Liver (tissue), 9 donors: ENCODE measurements around the gene SPRR4. TPM values are rescaled to one million over a fixed set of nuclear protein-coding genes. Genes with fewer than 3 reads are reported as not detected.

Source experiments
- DNase-seq: peaks from one replicate; pipeline ENCODE4 v3.0.0-alpha.2; 2017; ENCODE audit warnings: low spot score
- H3K27ac ChIP-seq, 2 donors: one replicate each; pipeline ENCODE4 v1.7.0; 2013; ENCODE audit warnings: inconsistent platforms in 2 of 2, low read length in 2 of 2, control low read depth in 1 of 2, low read depth in 1 of 2, mild to moderate bottlenecking in 1 of 2
- H3K27me3 ChIP-seq, 4 donors: one replicate each; pipeline versions ENCODE4 v1.6.1 to v1.7.0; 2013; ENCODE audit warnings: low read length in 3 of 4, inconsistent platforms in 1 of 4, mild to moderate bottlenecking in 1 of 4, moderate library complexity in 1 of 4; ENCODE audit not compliant: control insufficient read depth in 4 of 4, insufficient read depth in 4 of 4
- H3K36me3 ChIP-seq, 4 donors: one replicate each; pipeline versions ENCODE4 v1.6.1 to v1.7.0; 2013; ENCODE audit warnings: low read length in 3 of 4, mild to moderate bottlenecking in 3 of 4, low read depth in 1 of 4, moderate library complexity in 1 of 4; ENCODE audit not compliant: control insufficient read depth in 4 of 4, insufficient read depth in 3 of 4
- H3K4me1 ChIP-seq, 4 donors: one replicate each; pipeline versions ENCODE4 v1.6.1 to v1.7.0; 2013; ENCODE audit warnings: low read length in 3 of 4, mild to moderate bottlenecking in 3 of 4, moderate library complexity in 1 of 4; ENCODE audit not compliant: control insufficient read depth in 4 of 4, insufficient read depth in 4 of 4
- H3K4me3 ChIP-seq, 3 donors: one replicate each; pipeline versions ENCODE4 v1.6.1 to v1.7.0; 2013; ENCODE audit warnings: low read length in 3 of 3, control low read depth in 1 of 3, low read depth in 1 of 3, mild to moderate bottlenecking in 1 of 3
- H3K9ac ChIP-seq, 2 donors: one replicate each; pipeline ENCODE4 v1.7.0; 2013; ENCODE audit warnings: low read length in 2 of 2, mild to moderate bottlenecking in 2 of 2, moderate library complexity in 2 of 2, control low read depth in 1 of 2, low read depth in 1 of 2
- H3K9me3 ChIP-seq, 4 donors: one replicate each; pipeline versions ENCODE4 v1.6.1 to v1.7.0; 2013; ENCODE audit warnings: low read length in 3 of 4; ENCODE audit not compliant: control insufficient read depth in 4 of 4
- ATF3 ChIP-seq: IDR thresholded peaks from 2 replicates; pipeline ENCODE4 v1.6.1; 2016; ENCODE audit warnings: antibody characterized with exemption
- EGR1 ChIP-seq, 2 donors: IDR thresholded peaks; 2 replicates each; pipeline ENCODE4 v1.6.1; 2016 to 2018; ENCODE audit warnings: antibody characterized with exemption in 2 of 2, low read depth in 2 of 2
- FOXA1 ChIP-seq: IDR thresholded peaks from 2 replicates; pipeline ENCODE4 v1.6.1; 2016; ENCODE audit warnings: antibody characterized with exemption
- FOXA2 ChIP-seq: IDR thresholded peaks from 2 replicates; pipeline ENCODE4 v1.6.1; 2016; ENCODE audit warnings: antibody characterized with exemption
- GABPA ChIP-seq, 2 donors: IDR thresholded peaks in 1 of 2; conservative IDR thresholded peaks in 1 of 2; 2 replicates each; pipeline ENCODE4 v1.6.1; 2016; ENCODE audit warnings: antibody characterized with exemption in 2 of 2, mild to moderate bottlenecking in 1 of 2, moderate library complexity in 1 of 2
- HNF4A ChIP-seq, 2 donors: conservative IDR thresholded peaks; 2 replicates each; pipeline ENCODE4 v1.6.1; 2016; ENCODE audit warnings: antibody characterized with exemption in 2 of 2, mild to moderate bottlenecking in 2 of 2
- JUND ChIP-seq, 2 donors: IDR thresholded peaks; 2 replicates each; pipeline ENCODE4 v1.6.1; 2016; ENCODE audit warnings: antibody characterized with exemption in 2 of 2
- NR2F2 ChIP-seq: IDR thresholded peaks from 2 replicates; pipeline ENCODE4 v1.6.1; 2016; ENCODE audit warnings: antibody characterized with exemption
- REST ChIP-seq: IDR thresholded peaks from 2 replicates; pipeline ENCODE4 v1.6.1; 2016; ENCODE audit warnings: antibody characterized with exemption, mild to moderate bottlenecking
- RXRA ChIP-seq, 2 donors: IDR thresholded peaks; 2 replicates each; pipeline ENCODE4 v1.6.1; 2017 to 2018; ENCODE audit warnings: antibody characterized with exemption in 2 of 2, mild to moderate bottlenecking in 1 of 2
- SP1 ChIP-seq: IDR thresholded peaks from 2 replicates; pipeline ENCODE4 v1.6.1; 2018; ENCODE audit warnings: antibody characterized with exemption, mild to moderate bottlenecking
- YY1 ChIP-seq: IDR thresholded peaks from 2 replicates; pipeline ENCODE4 v1.6.1; 2016; ENCODE audit warnings: antibody characterized with exemption, mild to moderate bottlenecking
- ZBTB33 ChIP-seq: IDR thresholded peaks from 2 replicates; pipeline ENCODE4 v1.6.1; 2016; ENCODE audit warnings: antibody characterized with exemption
- WGBS: extraction: QIAGEN DNeasy Blood & Tissue Kit; methylation state at CpG from one replicate; pipeline ENCODE4 v1.1.7; 2013; 5-methylcytosine and 5-hydroxymethylcytosine counted together
- polyA plus RNA-seq, 2 donors: library from polyadenylated mRNA; stranded (reverse) in 1 of 2; unstranded in 1 of 2; fragments of 200-250 nt in 1 of 2; fragments of >200 nt in 1 of 2; fragmentation: Nextera tagmentation in 1 of 2; extraction: Ambion mirVana in 1 of 2; gene quantifications; one replicate each; pipeline versions ENCODE4 v1.2.1 to v1.2.3, GENCODE V29; 2013 to 2015
- total RNA-seq, 2 donors: library from RNA; depleted of rRNA; stranded (reverse); fragments of >200 nt; gene quantifications; one replicate each; pipeline ENCODE4 v1.2.3, GENCODE V29; 2014
- TF ChIP-seq, protein P1 (sequence below): fragments of 150-350 bp; IDR thresholded peaks from 2 replicates; pipeline ENCODE4 v1.5.1; 2017; ENCODE audit warnings: improper control_type of control experiment, low read depth, low read length; ENCODE audit not compliant: missing input control
- donor health status: healthy.
- donor health status: healthy.
- donor health status: healthy.
- donor health status: healthy.
- donor health status: healthy.

Gene SPRR4
- total and polyA plus RNA-seq, 4 donors = not detected

DNA sequence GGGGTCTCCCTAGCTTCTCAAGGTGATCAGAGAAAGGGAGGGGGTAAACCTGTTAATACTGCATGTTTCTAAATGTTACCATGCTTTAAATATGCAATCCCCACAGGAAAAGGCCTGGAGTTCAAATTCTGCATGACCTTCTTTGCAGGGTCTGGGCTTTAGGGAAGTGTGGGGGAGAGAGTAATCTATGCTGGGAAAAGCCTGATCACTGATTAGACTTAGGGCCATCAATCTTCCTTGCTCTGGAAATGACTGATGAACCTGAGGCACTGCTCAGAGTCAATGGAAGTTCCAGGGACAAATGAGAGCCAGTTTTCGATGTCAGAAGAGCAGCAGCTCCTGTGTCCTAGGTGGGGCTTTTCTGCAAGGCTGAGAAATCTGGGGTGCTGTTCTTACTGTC lies 10.2 kb downstream of the SPRR4 start:
- no peak overlapping the region for H3K4me3 ChIP-seq
- no peaks in the 10 kb centered on the region for H3K4me1 ChIP-seq
- DNase-seq = no peak
- H3K9me3 ChIP-seq = no peaks in the 10 kb centered on the region
- H3K27ac ChIP-seq = no peak overlapping the region
- WGBS = 78% methylated on average over 1 of the region's 1 CpG
- H3K9ac ChIP-seq = no peak overlapping the region
- no peaks in the 10 kb centered on the region for H3K36me3 ChIP-seq
- no peaks in the 10 kb centered on the region for H3K27me3 ChIP-seq
- TF ChIP-seq EGR1 (IDR thresholded peaks at IDR 0.05; ENCODE audit: low read depth in 2 of 2) (no peak), NR2F2 (no peak), ATF3 (no peak), JUND (IDR thresholded peaks at IDR 0.05) (no peak), RXRA (IDR thresholded peaks at IDR 0.05) (no peak)
- TF ChIP-seq, protein P1, sequence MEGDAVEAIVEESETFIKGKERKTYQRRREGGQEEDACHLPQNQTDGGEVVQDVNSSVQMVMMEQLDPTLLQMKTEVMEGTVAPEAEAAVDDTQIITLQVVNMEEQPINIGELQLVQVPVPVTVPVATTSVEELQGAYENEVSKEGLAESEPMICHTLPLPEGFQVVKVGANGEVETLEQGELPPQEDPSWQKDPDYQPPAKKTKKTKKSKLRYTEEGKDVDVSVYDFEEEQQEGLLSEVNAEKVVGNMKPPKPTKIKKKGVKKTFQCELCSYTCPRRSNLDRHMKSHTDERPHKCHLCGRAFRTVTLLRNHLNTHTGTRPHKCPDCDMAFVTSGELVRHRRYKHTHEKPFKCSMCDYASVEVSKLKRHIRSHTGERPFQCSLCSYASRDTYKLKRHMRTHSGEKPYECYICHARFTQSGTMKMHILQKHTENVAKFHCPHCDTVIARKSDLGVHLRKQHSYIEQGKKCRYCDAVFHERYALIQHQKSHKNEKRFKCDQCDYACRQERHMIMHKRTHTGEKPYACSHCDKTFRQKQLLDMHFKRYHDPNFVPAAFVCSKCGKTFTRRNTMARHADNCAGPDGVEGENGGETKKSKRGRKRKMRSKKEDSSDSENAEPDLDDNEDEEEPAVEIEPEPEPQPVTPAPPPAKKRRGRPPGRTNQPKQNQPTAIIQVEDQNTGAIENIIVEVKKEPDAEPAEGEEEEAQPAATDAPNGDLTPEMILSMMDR = no peak

GRCh38 chr1:152981146-152981871 lies 10.9 kb downstream of the SPRR4 start:
- no peak for DNase-seq
- Histone ChIP-seq H3K27me3 (no peaks in the 10 kb centered on the region), H3K4me1 (no peaks in the 10 kb centered on the region), H3K4me3 (no peak overlapping the region), H3K9ac (no peak overlapping the region), H3K27ac (no peak overlapping the region), H3K9me3 (no peaks in the 10 kb centered on the region), H3K36me3 (no peaks in the 10 kb centered on the region)
- no peak for TF ChIP-seq EGR1 (IDR thresholded peaks at IDR 0.05; ENCODE audit: low read depth in 2 of 2)
- no peak for TF ChIP-seq REST
- TF ChIP-seq SP1 = no peak
- TF ChIP-seq NR2F2 = no peak
- TF ChIP-seq HNF4A (conservative IDR thresholded peaks at IDR 0.05) = no peak
- no peak for TF ChIP-seq ZBTB33
- TF ChIP-seq FOXA2 = no peak
- TF ChIP-seq FOXA1 = no peak
- no peak for TF ChIP-seq ATF3
- TF ChIP-seq JUND (IDR thresholded peaks at IDR 0.05) = no peak
- no peak for TF ChIP-seq GABPA (IDR thresholded peaks at IDR 0.05 in 1 of 2, conservative IDR thresholded peaks at IDR 0.05 in 1 of 2)
- no peak for TF ChIP-seq RXRA (IDR thresholded peaks at IDR 0.05)
- no peak for TF ChIP-seq YY1
- 75% methylated on average over 6 of the region's 6 CpGs for WGBS
